Measurements from ENCODE around the gene DAZAP1.

DNA sequence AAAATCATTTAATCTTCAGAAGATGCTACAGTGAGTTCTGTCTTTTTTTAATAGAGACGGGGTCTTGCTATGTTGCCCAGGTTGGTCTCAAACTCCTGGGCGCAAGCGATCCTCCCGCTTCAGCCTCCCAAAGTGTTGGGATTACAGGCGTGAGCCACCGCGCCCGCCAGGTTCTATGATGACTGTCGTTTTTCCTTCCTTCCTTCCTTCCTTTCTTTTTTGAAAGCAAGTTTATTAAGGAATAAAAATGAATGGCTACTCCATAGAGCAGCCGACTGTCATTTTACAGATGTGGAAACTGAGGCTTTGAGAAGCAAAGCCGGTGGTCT lies 5.5 kb upstream of the DAZAP1 start:
- TF ChIP-seq, protein P1, sequence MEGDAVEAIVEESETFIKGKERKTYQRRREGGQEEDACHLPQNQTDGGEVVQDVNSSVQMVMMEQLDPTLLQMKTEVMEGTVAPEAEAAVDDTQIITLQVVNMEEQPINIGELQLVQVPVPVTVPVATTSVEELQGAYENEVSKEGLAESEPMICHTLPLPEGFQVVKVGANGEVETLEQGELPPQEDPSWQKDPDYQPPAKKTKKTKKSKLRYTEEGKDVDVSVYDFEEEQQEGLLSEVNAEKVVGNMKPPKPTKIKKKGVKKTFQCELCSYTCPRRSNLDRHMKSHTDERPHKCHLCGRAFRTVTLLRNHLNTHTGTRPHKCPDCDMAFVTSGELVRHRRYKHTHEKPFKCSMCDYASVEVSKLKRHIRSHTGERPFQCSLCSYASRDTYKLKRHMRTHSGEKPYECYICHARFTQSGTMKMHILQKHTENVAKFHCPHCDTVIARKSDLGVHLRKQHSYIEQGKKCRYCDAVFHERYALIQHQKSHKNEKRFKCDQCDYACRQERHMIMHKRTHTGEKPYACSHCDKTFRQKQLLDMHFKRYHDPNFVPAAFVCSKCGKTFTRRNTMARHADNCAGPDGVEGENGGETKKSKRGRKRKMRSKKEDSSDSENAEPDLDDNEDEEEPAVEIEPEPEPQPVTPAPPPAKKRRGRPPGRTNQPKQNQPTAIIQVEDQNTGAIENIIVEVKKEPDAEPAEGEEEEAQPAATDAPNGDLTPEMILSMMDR (IDR thresholded peaks at IDR 0.05): no peak
- TF ChIP-seq EZH2 (IDR thresholded peaks at IDR 0.05) (no peak), EZH2phosphoT487 (IDR thresholded peaks at IDR 0.05) (no peak)
